ENCODE results near the gene ANXA2R.

The ANXA2R gene

DNA sequence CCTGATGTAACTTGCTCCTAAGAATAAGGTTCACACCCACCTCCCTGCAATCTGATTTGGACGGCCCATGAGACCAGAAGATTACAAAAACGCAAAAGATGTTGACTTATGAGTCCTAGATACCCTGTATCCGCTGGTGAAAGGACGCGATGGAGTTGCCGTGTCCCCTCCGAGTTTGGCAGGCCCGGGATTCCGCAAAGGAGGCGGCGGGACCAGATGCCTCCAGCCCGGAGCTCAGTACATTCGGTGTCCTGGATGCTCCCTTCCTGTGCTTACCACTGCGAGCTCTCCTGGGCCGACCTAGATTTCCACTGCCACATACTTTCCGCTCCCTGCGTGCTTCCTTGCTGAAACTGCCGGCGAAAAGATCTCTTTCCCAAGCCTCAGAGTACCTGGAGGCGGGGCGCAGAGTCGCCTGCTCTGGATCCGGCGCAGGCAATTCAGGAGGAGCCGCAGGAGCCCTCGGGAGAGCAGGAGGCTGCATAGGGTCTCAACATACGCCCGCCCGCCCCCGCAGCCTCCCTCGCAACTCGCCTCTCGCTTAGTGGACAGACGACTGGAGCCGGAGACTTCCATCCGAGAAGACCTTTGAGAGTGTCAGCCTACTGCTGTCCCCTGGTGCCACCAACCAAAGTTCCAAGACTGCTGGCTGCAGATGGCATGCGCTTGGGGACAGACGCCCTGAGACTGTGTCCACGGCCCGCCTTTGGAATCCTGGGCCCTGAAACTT lies 39.8 kb downstream of the ANXA2R start:
- DNase-seq (ENCODE audit: low spot score) = no peak

- no peak for DNase-seq (ENCODE audit: low spot score)
These were observed 44.8 kb downstream of the ANXA2R start for GRCh38 chr5:42995360-42995751.

DNA sequence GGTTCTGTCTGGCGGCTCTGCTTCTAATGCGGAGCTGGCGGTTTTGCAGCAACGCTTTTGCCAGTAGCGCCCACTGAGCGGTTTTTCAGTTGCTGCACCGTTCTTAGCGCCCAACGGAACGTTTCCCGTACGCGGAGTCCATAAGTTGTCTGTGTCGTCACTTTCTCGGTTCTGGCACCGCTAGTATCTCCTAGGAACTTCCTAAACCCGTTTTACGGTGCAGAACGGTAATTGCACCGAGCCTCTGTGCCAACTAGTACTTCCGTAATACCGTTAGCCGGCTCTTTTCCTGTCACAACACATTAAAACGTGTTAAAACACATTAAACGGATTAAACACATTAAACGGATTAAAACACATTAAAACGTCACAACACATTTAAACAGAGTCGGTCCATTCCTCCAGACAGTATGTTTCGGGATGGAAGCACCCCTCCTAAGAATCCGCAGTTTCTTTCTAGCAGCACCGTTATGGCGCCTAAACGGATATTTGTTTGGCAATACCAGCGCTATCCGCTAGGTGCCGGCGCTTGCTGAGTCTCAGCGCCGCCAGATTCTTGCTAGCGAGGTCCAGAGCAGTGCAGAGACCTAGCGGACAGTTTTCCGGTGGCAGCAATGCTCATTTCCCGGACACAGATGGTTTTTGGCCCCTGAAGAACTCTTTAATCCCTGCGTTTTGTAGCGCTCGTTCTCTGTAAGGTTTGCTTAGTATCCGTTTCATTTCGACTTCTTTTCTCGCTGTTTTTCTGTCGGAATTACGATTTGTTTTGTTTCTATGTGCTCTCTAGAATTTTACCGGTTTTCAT lies 45.4 kb downstream of the ANXA2R start:
- peak; percentile 55 for DNase-seq (ENCODE audit: low spot score)

- no peak for DNase-seq (ENCODE audit: low spot score)
These were observed 45.9 kb downstream of the ANXA2R start for GRCh38 chr5:42994246-42994554.

DNA sequence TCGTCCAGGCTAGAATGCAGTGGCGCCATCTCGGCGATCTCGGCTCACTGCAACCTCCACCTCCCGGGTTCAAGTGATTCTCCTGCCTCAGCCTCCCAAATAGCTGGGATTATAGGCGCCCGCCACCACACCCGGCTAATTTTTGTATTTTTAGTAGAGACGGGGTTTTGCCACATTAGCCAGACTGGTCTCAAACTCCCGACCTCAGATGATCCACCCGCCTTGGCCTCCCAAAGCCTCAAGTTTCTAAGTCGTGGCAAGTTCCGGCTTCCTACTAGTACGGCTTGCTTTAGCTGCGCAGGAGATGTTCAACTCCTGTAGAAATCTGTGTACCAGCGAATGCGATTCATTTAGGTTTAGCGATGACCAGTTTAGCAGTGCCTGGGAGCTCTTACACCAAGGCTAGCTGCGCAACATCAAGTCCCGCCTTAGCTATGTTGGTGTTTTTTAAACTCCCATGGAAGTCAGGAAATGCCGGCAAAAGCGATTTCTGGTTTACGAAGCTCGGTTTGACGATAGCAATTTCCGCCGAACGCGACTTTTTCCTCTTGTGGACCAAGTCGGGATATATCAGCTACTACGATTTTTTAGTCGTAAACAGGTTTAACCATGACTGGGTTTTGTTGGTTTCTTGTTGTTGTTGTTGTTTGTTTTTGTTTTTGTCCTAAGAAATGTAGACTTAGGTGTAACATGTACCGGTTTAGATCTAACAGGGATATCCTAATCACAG lies 46.4 kb downstream of the ANXA2R start:
- peak; percentile 19 for DNase-seq (ENCODE audit: low spot score)

- peak; percentile 50 for DNase-seq (ENCODE audit: low spot score)
These were observed 47.8 kb downstream of the ANXA2R start for GRCh38 chr5:42992088-42992879.

- no peak for DNase-seq (ENCODE audit: low spot score)
These were observed 48.6 kb downstream of the ANXA2R start for GRCh38 chr5:42991404-42992087.

GRCh38 chr5:42990892-42991291 lies 49.2 kb downstream of the ANXA2R start:
- DNase-seq (ENCODE audit: low spot score) = no peak
